Fibroblast of lung (primary cell): ENCODE data around the gene GAB2.

ENCODE experiments used
- EZH2 ChIP-seq: IDR thresholded peaks from 2 replicates; pipeline ENCODE4 v1.5.1; 2012; ENCODE audit warnings: low read length, control low read depth, mild to moderate bottlenecking; ENCODE audit errors: missing control alignments
- TF ChIP-seq, protein P1 (sequence below), 2 donors: IDR thresholded peaks in 1 of 2; conservative IDR thresholded peaks in 1 of 2; 1 replicate in 1 of 2; 2 replicates in 1 of 2; pipeline ENCODE4 v1.5.1; 2011 to 2012; ENCODE audit warnings: low read length in 2 of 2, control low read depth in 1 of 2, inconsistent platforms in 1 of 2, low read depth in 1 of 2, mild to moderate bottlenecking in 1 of 2

GRCh38 chr11:78363024-78363619 is 54.5 kb downstream of the GAB2 start:
- TF ChIP-seq, protein P1, sequence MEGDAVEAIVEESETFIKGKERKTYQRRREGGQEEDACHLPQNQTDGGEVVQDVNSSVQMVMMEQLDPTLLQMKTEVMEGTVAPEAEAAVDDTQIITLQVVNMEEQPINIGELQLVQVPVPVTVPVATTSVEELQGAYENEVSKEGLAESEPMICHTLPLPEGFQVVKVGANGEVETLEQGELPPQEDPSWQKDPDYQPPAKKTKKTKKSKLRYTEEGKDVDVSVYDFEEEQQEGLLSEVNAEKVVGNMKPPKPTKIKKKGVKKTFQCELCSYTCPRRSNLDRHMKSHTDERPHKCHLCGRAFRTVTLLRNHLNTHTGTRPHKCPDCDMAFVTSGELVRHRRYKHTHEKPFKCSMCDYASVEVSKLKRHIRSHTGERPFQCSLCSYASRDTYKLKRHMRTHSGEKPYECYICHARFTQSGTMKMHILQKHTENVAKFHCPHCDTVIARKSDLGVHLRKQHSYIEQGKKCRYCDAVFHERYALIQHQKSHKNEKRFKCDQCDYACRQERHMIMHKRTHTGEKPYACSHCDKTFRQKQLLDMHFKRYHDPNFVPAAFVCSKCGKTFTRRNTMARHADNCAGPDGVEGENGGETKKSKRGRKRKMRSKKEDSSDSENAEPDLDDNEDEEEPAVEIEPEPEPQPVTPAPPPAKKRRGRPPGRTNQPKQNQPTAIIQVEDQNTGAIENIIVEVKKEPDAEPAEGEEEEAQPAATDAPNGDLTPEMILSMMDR (conservative IDR thresholded peaks at IDR 0.05 in 1 of 2, IDR thresholded peaks at IDR 0.05 in 1 of 2; ENCODE audit: low read depth in 1 of 2, low read length in 2 of 2) = no peak
- no peak for TF ChIP-seq EZH2
